Activated CD4-positive, CD25-positive, alpha-beta regulatory T cell treated with anti-CD3 and anti-CD28 coated beads, Interleukin-2, amount 50 U/mL, for 72 hours (primary cell): ENCODE results near the gene DSE.

Experiments used
- DNase-seq: peaks from one replicate; pipeline ENCODE4 v3.0.0; 2021

DSE gene

DNA sequence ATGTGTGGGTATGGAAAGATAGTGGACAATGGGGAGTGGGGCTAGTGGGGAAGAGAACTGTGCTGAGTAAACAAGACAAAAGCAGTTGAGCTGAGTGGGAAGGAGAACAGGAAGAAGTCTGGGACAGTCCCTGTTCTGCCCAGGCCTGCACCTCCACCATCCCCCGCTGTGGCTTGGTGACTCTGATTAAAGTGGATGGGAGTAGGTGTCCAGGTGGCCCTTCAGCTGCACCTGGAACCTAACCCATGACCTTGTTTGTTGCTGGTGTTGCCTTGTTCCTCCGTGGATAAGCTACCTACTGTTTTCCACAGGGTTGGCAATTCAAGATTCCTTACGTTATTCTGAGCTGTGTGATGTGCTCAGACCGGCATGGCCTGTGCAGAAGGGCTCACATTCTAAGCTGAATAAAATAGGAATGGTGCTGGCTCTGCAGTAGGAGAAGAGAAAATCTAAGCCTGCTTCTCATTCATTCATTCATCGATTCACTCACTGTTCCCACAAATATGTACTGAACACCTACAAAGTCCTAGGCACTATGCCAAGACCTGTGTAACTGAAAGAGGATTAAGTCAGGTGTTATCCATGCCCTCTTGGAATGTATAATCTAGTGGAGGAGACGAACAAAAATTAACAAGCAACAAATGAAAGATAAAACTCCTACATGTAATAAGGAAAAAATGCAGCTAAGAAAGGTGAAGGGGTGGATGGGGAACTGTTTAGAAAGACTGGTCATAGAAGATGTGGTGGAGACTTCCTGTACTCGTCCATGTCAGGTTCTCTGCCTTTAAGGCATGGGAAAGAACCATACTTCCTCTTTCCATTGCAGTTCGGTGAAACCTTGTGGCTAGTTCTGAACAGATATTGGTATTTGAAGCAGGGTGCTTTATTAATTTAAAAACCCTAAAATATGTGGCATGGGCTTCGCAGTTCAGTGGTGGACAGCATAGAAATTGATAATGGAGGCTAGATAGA lies 80.3 kb downstream of the DSE start:
- DNase-seq = no peak

DNA sequence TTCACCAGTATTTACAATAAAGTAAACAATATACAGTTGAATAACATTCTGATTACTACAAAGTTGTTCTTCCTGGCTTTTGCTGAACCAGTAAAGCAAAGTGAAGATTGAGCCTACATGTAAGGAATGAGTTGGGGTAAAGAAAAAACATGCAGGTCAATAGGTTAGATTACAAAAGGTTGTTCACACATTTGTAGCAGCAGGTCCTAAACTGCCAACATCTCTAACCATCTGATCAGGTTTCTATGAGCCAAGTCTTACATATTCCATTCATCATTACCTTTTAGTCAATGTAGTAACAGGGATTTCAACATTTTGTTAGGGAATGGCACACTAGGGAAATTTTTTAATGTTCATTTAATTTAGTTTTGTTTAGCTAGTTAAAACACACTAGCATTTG lies 81.2 kb downstream of the DSE start:
- DNase-seq = no peak

DNA sequence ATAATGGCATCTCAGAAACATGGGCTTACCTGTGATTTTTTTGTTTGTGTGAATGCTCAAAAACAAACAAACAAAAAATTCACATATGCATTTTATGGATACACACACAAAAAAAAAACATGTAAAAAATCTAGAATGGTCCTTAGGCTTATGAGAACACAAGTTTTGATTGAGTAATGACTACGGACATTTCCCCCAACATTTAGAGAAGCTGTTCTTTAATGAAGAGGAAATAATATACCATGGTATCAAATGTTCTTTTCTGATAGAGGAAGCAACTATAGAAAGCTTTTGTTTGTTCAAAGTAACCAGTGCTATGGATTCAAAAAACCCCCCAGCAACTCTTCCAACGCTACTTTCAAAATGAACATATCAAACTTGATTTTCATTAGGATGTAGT lies 81.8 kb downstream of the DSE start:
- no peak for DNase-seq

DNA sequence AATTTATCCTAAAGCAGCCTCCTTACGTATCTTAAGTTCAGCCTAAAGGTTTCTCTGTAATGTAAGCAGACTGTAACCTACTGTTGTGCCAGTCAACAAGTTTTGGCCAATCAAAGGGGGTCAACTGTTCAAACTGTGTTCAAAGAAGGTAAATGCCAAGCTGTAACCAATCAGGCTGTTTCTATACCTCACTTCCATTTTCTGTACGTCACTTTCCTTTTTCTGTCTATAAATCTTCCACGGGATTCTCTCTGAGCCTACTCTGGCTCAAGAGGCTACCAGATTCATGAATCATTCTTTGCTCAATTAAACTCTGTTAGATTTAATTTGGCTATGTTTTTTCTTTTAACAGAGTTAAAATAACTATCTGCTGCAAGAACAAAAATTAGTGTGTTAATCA lies 85.4 kb downstream of the DSE start:
- no peak for DNase-seq

DNA sequence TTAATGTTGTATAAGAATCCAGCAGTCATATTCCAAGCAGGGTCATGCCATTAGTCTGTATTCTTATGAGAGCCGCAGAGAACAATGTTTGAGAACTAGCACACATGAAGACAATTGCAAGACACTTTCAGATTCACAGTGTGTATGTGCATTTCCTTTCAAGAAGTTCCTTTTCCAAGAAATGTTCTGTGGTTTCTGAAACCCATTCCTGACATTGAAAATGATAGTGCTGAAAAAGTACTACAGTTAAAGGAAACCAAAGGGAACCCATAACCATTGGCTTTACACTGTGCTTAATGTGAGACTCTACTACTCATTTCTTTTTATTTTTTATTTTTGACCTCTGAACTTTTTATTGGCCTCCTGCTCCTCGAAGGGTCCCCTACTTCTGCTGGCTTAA lies 86.2 kb downstream of the DSE start:
- no peak for DNase-seq

DNA sequence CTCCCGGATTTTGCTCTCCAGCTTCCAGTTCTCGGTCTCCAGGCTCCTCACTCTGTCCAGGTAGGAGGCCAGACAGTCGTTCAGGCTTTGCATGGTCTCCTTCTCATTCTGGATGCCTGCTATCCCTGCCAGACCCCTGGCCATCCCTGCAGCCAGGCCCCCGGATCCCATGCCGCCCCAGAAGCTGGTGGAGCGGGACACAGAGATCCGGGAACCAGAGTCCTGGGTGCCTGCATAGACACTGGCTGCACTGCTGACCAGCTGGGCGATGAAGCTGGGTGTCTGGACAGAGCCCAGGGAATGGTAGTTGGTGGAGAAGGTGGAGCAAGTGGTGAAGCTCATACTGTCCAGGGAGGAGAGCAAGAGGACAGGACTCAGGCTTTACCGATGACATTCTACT lies 87.5 kb downstream of the DSE start:
- no peak for DNase-seq

DNA sequence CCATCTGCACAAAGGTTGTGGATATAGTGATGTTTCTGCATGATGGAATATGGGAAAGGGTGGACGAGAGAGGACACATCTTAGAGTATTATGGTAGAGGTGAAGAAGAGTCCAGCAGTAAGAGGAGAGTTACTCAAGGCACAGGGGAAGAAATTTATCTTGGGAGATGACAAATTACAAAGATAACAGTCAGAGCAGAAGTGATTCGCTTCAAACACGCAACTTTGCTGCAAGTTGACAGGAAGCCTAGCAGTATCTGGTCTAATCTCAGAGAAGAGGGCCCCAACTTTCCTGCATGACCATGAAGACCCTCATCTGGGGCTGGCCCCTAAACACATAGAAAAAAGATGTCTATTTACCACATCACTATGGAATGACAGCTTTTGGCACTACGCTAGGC lies 89.2 kb downstream of the DSE start:
- DNase-seq = no peak

DNA sequence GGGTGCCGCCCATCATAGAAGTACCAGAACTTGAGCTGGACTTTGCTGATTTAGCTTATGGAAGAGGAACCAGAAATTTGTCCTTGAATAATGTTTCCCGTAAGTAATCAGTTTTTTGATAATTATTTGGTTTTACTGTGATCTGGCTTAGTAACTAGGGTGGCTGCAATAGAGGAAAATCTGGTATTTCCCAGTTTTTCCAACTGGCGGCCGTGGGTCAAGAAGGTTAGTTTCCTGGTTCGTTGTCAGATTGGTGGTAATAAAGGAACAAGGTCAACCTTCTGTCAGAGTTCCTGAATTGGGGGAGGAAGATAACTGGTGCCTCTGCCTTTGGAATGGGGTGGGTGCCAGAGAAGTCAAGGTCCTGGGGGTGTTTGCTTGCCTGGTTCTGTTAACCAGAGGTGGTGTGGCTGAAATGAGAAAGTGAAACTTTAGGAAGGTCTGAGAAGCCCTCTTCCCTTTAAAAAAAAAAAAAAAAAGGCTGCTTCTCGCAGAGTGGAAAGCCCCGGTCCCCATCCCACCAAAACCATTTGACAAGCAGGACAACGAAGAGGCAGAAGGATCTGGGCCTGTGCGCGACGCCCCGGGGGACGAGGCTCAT lies 90.7 kb downstream of the DSE start, which contains the start of gene CALHM6:
Gene CALHM6, plus strand, starts transcription at position 45 of the 601 bp plus-strand sequence. Its CDS starts 555 bp downstream, at position 600.
- DNase-seq = no peak

DNA sequence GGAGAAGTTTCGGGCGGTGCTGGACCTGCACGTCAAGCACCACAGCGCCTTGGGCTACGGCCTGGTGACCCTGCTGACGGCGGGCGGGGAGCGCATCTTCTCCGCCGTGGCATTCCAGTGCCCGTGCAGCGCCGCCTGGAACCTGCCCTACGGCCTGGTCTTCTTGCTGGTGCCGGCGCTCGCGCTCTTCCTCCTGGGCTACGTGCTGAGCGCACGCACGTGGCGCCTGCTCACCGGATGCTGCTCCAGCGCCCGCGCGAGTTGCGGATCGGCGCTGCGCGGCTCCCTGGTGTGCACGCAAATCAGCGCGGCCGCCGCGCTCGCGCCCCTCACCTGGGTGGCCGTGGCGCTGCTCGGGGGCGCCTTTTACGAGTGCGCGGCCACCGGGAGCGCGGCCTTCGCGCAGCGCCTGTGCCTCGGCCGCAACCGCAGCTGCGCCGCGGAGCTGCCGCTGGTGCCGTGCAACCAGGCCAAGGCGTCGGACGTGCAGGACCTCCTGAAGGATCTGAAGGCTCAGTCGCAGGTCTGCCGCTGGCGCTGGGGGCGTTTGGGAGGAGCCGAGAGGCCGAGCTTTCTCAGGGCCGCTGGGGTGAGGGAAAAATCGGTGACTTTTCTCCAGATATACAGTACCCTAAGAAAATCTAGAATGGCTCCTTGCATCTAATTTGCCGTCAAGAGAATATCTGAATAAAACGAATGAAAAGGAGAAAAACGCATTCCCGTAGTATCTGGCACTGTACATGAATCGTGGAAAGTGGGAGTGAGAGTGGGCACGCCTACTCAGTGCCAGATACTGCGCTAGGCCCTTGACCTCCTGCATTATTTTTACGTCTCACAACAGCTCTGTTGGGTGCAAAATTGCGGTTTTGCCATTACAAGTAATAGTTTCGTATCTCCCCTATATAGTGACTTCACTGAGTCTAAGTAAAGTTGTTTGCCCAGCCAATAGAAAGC lies 91.5 kb downstream of the DSE start:
- DNase-seq = peak; percentile 60

DNA sequence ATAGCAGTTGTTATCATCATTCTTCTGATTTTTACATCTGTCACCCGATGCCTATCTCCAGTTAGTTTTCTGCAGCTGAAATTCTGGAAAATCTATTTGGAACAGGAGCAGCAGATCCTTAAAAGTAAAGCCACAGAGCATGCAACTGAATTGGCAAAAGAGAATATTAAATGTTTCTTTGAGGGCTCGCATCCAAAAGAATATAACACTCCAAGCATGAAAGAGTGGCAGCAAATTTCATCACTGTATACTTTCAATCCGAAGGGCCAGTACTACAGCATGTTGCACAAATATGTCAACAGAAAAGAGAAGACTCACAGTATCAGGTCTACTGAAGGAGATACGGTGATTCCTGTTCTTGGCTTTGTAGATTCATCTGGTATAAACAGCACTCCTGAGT lies 92.6 kb downstream of the DSE start:
- no peak for DNase-seq

DNA sequence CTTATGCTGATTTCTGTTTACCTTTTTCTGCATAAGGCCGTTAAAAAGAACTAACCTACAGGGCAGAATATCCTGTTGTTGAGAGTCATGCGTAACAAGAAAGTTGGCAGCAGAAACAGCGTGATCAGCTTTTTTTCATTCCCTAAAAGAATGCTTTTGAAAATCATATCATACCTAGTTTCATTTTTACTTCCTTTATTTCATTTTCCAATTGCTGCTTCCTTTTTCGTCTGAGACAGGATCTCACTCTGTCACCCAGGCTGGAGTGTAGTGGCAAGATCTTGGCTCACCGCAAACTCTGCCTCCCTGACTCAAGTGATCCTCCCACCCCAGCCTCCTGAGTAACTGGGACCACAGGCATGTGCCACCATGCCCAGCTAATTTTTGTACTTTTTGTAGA lies 94.5 kb downstream of the DSE start:
- no peak for DNase-seq

DNA sequence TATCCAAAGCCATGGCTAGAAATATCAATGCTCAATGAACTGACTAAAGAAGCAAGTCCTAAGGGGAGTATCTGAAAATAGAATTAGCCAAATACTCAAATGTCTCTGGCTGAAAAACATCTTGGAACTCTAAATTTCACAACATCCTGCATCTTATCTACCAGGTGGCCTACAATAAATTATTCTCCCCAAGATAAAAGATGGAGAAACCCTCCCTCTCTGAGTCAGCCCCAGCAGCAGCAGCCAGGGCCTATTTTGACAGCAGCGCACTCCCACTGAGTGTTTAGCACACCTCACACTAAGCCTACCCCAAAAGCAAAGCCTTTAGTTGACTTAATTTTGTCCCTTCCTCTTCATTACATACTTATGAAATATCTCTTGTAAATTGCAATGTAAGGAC lies 96.3 kb downstream of the DSE start:
- no peak for DNase-seq

DNA sequence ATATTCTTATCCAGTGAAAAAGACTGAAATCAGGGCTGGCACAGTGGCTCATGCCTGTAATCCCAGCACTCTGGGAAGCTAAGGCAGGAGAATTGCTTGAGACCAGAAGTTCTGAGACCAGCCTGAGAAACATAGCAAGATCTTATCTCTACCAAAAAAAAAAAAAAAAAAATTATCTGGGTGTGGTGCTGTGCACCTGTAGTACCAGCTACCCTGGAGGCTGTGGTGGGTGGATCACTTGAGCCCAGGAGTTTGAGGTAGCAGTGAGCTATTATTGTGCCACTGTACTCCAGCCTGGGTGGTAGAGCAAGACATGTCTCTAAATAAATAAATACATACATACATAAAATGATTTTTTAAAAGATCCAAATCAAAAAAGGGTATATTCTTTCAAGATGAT lies 96.8 kb downstream of the DSE start:
- no peak for DNase-seq

DNA sequence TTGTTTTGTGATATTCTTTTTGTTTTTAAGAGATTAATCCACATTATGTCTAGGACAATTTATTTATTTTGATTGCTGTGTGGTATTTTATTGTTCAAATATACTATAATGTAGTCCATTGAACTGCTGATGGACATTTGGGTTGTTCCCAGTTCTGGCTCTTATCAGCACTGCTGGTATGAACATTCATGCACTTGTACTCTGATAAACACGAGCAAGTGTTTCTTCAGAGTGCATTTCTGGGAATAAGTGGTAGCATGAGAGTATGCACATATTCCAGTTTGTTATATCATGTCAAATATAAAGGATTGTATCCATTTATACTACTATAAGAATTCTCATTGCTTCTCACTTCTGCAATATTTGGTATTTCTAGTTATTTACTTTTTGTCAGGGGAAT lies 97.5 kb downstream of the DSE start:
- no peak for DNase-seq

DNA sequence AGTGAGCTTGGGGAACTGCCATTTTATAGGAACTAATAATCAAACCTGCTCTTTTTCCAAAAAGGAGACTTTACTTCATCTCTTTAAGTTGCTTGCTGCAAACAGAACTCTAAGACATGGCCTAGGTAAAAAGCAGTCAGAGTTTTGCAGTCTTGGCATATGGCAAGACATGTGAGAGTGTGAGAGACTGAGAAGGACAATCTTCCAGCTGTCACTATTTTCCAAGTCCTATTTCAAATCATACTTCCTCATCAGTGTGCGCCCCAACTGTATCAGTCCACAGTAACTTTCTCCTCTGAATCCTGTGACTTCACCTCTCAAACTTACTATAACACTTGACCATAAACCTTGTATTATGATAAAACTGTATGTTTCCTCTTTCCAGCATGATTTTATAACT lies 100.8 kb downstream of the DSE start:
- DNase-seq = no peak

DNA sequence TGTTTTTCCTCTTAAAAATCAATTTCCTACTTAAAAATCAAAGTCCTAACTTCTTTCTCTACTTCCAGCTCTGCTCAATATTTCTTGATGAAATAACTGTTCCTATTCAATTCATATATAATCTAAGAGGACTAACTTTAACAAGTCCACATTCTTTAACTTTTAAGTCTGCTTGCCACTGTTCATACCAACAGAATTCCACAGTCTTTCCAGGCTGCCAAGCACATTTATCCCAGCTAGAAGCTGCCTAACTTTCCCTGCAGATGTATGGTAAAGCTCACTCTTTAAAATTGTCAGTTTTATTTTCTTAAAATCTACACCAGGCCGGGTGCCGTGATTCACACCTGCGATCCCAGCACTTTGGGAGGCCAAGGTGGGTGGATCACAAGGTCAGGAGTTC lies 102.0 kb downstream of the DSE start:
- no peak for DNase-seq

DNA sequence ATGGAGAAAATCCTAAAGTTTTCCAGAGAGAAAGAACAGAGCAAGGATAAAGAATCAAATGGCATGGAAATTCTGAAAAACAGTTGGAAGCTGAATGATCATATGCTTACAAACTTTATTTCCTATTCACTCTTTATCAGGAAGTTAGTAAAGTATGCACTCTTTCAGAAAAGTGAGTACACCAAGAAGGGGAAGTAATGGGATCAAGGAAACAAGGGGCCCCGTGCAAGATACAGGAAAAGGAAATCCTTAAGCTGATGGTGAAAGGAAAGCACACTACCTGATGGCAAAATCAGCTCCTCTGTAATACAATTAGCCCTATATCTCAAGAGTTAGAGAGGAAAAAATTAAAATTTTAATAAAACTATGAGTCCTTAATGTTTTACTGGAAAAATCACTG lies 104.4 kb downstream of the DSE start:
- DNase-seq = no peak

DNA sequence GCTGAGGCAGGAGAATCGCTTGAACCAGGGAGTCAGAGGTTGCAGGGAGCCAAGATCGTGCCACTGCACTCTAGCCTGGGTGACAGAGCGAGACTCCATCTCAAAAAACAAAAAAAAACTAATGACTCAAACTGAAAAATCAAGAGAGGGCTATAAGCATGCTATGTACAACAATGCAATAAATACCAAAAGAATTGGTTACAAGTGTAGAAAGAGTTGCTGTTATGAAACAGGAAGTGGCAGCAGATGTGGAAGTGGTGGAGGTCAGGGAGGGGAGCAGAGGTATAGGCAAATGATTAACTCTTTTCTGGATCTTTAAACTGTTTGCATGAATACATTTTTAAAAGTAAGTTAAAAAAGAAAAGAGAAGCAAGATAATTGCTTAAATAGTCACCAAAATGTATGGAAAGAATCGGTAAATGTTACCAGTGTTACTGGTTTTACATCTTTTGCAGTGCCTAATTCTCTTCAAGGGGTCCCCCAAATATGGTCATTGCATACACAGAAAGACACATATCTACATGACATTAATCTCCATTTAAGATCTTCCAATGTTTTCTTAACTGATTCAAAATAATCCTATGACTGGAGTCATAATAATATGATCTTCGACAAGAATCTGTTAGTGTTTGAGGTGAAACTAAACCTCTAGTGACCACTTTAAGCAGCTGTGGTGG lies 105.4 kb downstream of the DSE start:
- DNase-seq = no peak

DNA sequence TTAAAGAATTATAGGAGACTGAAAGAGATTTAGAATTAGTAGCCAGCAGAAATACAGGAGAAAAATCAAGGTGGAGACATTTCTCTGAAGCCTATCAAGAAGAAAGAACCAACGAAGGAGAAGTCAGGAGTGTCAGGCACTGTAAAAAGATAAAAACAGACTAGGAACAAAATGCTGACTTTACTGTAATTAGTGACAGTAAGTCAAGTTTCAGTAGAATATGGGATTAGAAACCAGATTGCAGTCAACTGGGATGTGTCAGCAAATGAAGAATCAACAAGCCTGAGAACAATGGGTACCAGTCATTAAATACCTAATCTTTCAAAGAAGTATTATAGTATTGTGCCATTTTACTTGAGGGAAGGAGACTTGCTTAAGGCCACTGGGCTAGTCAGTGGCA lies 112.0 kb downstream of the DSE start:
- DNase-seq = no peak

DNA sequence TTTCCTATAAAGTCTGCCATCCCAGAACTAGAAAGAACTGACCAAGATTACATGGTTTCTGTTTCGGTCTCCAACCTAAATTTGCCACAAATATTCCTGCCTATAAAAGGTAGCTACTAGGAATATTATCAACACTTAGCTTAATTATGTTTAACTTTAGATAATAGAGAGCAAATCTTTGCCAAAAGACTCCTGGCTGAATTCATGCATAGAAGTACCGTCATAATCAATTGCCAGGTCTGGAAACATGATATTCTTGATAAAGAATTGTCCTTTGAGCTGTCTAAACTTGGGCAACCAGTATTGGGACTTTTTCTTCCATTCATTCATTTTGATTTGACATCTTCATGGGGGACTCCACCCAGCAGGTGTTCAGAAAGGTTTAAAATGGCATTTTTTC lies 112.9 kb downstream of the DSE start:
- no peak for DNase-seq

DNA sequence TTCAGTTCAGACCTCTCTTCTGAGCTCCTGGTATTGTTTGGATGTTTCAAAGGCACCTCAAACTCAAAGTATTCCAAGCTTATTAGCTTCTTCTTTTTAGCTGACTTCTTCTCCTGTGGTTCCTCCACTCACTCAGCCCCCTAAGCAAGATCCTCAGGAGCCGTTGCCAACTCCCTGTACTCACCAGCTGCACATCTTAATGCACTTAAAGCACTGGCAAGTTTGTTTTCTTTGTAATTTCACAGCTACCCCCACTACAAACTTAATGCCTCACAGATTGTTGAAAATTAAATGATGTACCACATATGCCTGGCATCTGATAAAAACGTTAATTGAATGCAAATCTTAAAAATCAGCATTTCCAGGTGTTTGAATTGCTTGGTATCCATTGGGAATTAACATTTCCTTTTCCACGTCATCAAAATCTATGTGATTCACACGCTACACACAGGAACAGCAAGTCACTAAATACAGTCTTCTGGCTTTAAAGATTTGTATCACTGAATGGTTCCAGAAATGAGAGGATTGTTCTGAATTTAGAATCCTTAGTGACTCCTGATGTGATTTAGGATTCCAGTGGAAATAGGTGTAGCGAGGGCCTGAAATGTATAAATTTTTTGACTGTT lies 114.9 kb downstream of the DSE start:
- DNase-seq = no peak

DNA sequence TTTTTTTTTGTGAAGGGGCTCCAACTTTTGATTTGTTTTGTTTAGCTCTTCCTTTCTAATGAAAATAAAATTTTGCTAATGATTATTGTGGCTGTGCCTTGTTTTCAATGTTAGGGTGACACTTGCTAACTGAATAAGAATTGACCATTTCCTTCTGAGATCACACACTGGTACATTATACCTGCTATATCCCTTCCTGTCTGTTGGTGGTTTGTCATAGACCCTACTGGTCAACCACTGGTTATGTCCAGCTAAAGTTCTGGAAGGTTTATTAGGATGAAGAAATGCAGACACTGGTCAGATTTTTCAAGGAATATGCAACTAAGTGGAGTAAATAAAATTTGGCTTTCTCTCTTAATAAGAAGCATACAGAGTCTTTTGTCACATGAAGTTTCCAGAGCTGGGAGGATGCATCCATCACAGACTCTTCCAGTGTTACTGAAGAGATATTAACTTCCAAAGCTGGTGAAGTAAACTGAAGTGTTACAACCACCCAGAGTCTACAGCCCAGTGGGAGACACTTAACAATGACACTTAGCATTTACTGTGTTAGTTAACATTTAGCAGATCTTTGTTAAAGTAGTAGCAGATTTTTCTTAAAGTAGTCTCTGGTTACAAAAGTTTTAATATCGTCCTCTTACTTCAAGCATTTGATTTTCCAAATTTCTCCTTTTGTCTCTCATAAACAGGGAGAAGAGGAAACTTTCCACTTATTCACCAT lies 121.0 kb downstream of the DSE start:
- no peak for DNase-seq
